T-helper 1 cell treated with Interleukin-12 subunit alpha and Interleukin-12 subunit beta and Interleukin-4 antibody, amounts not matched to agents 30 ng/mL and 1 ng/mL, for 36 hours (primary cell): ENCODE data around the gene THAP7. TPM values are rescaled to one million over a fixed set of nuclear protein-coding genes. Genes with fewer than 3 reads are reported as not detected.
"Not testable (repeated sequence)": the region's sequence is repeated elsewhere in the genome, so short reads cannot be mapped to it uniquely, and the experiment has no call there.

ENCODE experiments used
- intact Hi-C: fragments of 100-400 bp; cut with micrococcal nuclease; formaldehyde crosslinking; loops from one replicate; pipeline ENCODE4 v1.15.1; 2024
- total RNA-seq: library from RNA; stranded (reverse); gene quantifications from 2 replicates; pipeline ENCODE4 v1.2.3, GENCODE V29; 2022

Gene THAP7, protein sequence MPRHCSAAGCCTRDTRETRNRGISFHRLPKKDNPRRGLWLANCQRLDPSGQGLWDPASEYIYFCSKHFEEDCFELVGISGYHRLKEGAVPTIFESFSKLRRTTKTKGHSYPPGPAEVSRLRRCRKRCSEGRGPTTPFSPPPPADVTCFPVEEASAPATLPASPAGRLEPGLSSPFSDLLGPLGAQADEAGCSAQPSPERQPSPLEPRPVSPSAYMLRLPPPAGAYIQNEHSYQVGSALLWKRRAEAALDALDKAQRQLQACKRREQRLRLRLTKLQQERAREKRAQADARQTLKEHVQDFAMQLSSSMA
- 25.4 and 28.1 TPM in 2 replicates for total RNA-seq

DNA sequence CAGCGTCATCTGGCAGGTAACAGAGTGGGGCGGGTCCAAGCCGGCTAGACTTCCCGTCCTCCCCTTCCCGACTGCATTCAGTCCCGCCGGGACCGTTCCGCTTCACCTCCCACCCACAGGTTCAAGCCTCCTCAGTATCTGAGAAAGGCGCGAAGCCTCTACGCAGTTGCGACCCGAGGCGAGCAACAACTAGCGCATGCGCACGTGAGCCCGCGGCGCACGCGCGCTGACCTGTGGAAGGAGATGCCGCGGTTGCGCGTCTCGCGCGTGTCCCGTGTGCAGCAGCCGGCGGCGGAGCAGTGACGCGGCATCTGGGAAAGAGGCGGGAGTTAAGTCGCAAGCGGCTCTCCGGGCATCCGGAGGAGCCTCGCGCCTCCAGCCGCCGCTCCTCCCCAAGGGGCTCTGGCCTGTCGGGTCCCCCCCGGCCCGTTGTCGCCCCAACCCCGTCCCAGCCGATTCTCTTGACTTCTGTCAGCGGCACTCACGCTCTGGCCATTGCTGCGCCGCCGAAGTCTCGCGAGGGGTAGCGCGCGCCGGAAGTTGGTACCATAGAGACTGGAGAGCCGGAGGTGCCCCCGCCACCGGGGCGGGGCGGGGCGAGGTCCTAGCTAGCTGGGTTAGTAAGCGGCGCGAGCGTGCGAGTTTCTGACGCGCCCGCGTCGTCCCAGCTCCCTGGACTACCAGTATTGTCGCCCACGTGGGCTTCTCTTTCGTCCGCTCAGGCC is at the start of gene THAP7:
TSS of gene THAP7 (minus strand) at position 518 of the 725 bp plus-strand sequence. CDS start at position 311, 207 bp downstream.
- intact Hi-C loops = loop anchor here (1.0 to 10.0 kb wide), 7 partner anchors 13 to 653 kb away; partner anchors contain the start of genes CRKL, LRRC74B, LZTR1 and PI4KA

DNA sequence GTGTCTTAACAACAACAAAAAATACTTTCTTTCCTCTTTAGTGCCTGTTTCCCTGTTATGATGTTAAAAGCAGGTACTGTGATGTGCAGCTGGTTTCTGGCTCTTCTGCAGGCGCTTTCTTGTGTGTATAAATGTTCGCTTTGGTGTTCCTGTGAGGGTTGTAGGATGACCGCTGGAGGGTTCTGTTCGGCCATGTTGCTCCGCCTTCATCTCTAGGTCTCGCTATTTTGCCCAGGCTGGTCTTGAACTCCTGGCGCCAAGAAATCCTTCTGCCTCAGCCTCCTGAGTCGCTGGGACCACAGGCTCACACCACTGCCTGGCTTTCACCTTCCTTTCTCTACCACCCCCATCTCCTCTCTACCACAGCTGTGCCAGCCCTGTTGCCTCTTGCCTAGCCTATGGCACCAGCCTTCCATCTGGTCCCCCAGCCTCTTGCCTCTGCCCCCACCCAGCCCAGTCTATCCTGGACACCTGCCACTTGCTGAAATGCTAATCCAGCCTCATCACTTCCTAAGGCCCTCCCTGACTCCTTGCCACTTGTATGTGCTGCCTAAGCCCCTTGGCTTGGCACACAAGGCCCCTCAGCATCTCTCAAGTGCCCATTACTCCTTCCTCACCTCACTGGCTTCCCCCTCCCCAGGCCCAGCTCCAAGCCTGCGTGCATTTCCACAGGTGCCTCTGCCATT is 49.4 kb upstream of the THAP7 start:
- intact Hi-C loops = no loop called here

DNA sequence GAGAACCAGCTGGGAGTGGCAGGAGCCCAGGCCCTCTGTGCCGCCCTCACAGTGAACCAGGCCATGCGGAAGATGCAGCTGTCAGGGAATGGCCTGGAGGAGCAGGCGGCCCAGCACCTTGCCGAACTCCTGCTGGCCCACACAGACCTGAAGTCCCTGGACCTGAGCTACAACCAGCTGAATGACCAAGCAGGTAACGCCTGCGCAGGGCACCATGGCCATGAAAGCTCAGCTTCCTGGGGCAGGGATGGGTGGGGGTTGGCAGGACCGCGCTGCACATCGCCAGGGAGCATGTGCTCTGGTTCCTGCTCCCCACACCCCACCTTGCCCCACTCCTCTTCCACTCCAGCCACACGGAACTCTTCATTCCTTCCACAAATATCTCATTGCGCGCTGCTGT is 47.0 kb upstream of the THAP7 start:
- intact Hi-C loops = not testable (repeated sequence)

DNA sequence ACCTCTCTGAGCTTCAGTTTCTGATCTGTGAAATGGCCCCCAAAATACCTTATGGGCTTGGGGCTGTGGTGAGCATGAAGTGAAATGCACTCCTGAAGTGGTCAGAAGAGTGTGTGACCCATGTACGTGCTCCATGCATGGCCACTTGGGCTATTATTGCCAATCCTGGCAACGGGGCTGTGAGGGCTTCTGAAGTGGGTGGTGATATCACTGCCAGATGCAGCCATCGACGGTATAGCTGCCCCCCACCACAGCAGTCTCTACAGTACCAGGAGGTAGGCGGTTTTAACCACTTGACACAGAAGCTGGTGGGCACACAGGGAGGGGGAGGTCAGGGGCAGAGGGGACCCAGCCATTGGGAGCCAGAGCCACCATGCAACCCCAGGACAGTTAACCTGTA is 46.5 kb upstream of the THAP7 start:
- intact Hi-C loops = not testable (repeated sequence)

DNA sequence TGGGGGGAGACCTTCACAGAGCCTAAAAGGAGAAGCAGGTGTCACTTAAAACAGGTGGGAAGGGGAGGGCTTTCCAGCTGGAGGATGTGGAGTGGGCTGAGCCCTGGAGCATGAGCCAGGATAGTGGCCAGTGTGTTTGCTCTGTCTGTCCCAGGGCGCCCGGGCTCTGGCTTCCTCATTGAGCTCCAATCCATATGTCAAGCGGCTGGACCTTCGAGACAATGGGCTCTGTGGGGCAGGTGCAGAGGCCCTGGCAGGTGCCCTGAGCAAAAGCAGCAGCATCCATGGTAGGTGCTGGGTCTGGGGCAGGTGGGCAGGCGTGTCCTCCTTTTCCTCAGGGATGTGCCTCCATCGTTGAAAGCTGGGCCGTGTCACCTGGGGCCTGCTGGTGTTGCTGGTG is 45.8 kb upstream of the THAP7 start:
- intact Hi-C loops = no loop called here

DNA sequence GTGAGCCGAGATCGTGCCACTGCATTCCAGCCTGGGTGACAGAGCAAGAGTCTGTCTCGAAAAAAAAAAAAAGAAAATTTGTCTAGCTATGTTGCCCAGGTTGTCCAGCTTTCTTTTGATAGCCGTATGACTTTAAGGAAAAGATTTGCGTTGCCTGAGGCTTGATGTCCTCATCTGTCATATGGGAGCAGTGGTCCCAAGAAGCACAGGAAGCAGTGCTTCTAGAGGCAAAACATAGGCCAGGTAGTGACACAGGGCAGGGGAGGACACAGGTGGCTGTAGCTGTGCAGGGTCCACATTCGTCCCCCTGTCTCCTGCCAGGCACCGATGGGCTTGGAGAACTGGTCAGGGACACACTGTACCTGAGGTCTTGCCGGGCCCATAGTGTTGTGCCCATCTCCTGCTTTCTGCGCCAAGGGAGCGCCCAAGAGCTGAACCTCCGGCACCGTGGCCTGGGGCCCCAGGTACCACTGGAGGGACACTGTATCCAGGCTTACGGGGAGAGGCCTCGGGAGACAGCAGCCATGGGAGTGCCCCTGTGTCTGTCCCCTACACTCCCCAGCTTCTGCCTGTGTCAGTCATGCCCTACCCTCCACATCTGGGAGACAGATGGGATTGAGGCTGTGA is 45.2 kb upstream of the THAP7 start:
- intact Hi-C loops = no loop called here

DNA sequence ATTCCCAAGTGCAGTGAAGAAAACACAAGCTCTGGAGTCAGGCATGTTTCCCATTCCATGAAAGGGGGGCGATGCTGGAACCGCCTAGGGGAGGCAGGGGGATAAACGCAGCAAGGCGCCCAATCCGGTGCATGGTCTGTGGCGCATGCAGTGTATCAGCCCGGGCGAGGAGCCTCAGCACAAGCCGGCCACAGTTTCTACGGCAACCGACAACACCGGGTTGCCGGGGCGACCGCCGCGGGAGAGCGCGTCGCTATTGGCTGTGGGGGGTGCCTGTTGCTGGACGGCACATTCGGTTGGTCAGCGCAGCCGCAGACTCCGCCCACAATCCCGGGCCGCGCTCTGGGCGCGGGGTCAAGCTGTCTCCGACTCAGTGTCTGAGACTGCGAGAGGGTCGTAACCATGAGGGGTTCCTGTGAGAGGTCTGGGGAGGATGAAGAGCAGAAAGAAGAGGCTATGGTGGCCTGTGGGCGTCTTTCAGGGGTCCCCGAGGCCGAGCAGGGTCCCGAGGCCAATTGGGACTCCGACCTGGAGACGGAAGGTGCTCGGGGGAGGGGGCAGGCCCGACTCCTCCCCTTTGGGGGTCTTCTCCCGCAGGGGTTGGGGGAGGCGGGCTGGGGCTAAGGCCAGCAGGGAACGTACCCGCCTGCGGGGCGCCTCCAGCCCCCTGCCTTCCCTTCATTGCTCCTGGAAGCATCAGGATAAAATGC is 43.8 kb upstream of the THAP7 start, which contains the start of gene LRRC74B:
TSS of gene LRRC74B (plus strand) at position 362 of the 710 bp plus-strand sequence. CDS start at position 403, 41 bp downstream.
- intact Hi-C loops = loop anchor here (1.0 kb wide), 1 partner anchor 43 kb away; the partner anchor contains the start of gene THAP7

DNA sequence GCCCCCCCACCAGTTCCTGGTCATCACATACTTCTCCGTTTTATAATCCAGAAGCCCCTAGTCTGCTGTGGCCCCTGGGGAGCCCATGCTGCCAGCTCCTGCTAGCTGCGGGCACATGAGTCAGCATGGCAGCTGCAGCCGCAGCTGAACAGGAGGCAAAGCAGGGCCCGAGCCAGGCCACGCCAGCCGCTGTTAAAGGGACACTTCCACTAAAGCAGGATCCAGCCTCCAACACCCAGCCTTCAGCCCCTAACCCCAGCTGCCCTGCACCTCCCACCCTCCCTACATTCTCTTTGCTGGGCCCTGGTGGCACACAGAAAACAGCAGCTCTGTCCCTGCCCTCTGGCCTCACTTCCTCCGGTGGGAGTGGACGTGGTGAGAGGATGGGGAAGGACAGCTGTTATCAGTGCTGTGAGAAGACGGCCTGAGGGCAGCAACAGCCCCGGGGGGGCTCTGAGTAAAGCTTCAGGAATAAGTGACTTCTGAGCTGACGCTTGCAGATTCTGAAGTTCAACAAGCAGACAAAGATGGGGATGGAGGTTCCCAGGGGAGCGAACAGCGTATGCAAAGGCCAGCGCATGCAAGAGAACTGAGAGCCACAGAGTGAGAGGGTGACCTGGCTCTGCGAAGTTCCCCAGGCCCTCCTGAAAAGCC is 43.1 kb upstream of the THAP7 start:
- intact Hi-C loops = loop anchor here (1.0 kb wide), 1 partner anchor 43 kb away; the partner anchor contains the start of gene THAP7

DNA sequence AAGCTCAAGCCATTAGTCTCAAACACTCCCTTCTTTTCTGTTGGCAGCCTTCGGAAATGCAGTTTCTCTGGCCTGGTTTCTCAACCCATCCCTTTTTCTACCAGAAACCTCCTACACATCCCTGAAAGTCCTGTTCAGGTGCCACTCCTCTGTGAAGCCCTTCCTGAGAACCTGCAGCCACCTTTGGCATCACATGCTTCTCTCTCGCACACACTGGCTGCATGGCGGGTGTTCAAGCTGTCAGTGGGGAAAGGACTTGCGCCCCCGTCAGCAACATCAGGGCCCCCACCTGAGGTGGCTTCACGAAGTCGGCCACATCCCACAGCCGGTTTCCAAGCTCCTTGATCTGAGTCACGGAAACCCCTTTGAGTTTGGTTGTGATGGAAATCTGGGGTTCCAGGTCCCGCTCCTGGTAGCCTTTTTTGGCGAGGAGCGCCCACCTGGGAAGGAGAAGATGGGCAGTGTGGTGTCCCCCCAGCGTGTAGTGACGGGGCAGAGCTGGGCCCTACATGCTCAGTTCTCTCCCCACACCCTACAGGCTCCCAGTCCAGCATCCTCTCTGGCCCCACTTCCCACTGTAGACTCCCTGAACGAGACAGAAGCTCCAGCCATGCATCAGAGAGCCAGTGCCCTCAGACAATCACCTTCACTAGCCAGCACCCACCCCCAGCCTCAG is 42.1 kb upstream of the THAP7 start:
- intact Hi-C loops = no loop called here

DNA sequence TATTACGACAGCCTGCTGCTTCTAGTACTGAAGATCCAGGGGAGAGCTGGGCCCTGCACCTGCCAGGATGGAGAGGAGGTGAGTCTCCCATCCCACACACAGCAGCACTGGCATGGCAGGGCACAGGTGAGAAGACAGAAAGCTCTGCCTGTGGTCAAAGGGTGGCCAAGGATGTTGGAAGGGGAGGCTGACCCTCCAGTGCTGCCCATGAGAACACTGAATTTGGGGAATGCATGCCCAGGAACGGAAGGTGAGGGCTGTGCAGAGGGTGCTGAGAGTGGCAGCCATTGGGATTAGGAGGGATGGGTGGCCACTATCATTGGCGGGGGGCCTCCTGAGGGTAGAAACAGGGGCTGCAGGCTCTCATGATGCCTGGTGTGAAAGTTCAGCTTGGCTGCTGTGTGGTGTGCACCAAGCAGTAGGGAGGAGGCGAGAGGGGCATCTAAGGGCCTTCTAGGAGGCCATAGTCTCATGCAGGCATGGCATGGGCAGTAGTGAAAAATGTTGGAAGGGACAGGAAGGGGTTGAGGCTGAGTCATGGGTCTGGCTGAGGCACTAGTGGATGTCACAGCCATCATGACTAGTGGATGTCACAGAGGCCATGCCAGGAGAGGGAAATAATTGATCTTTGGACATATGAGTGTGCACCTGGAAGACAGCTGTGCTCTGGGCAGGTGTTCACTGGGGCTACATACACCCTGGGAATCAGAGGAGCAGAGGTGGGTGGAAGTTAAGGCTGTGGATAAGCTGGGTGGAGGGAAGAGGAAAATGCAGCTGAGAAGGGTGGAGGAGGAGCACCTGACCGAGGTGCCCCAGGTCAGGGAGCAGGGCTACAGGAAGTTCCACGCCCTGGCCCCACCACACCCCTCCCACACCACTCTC is 41.3 kb upstream of the THAP7 start:
- intact Hi-C loops = no loop called here

DNA sequence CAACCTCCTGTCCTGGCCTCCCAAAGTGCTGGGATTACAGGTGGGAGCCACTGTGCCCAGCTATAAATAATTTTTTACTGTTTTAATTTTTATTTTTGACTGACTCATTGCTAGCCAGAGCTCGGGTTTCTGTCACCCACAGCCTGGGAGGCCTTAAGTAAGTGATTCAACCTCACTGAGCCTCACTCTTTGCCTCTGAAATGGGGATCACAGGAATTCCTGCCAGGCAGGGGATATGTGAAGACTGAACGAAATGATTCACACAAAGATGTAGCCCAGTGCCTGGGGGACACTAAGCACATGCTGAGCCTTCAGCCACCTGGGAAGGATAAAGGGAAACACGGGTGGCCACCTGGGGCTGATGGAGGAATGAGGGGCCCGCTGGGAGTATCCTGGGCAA is 40.0 kb upstream of the THAP7 start:
- intact Hi-C loops = no loop called here

DNA sequence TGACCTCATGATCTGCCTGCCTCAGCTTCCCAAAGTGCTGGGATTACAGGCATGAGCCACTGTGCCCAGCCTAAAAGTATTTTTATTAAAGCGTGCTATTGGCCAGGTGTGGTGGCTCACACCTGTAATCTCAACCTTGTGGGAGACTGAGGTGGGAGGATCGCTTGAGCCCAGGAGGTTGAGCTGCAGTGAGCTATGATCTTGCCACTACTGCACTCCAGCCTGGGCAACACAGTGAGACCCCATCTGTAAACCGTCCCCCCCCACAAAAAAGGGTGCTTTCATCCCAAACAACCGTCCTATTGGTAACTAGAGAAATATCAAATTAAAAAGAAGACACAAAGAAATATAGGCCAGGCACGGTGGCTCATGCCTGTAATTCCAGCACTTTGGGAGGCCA is 37.2 kb upstream of the THAP7 start:
- intact Hi-C loops = not testable (repeated sequence)

DNA sequence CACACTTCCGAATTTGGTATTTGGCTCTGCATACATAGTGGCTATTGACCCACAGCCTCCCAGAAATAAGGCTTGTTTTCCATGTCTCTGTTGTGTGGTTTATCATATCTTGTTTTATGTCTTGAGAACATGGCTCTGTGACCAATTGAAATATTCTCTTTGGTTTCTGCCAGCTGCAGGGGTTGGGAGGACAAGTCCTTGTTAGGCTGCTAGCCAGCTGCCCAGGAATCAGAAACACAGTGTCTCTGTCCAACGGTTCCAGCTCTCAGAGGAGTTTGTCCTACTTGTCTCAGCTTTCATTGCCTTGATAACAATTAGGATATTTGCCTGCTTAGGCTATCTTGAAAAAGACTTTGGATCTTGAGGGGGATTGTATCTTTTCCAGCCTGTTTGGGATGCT is 36.5 kb upstream of the THAP7 start:
- intact Hi-C loops = no loop called here

DNA sequence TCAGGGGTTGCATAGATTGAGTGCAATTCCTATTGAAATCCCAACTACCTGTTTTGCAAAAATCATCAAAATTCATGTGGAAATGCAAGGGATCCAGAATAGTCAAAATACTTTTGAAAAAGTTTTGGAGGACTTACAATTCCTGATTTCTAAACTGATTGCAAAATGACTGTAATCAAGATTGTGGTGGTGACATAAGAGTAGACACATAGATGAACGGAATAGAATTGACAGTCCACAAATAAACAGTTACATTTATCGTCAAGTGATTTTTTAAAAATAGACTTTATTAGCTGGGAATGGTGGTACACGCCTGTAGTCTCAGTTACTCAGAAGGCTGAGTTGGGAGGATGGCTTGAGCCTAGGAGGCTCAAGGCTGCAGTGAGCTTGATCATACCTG is 33.1 kb upstream of the THAP7 start:
- intact Hi-C loops = no loop called here

DNA sequence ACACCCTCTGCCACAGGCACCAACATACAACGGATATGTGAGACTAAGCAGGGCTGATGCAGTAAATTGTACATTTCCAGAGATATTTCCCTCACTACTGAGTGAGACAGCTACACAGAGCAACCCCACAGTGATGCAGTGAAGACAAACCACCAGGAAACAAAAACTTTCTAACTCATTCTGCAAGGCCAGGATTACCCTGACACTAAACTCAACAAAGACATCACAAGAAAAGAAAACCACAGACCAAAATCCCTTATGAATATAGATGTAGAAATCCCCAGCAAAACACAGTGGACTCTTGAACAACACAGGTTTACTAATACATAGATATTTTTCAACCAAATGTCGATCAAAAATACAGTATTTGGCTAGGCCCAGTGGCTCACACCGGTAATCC is 32.0 kb upstream of the THAP7 start:
- intact Hi-C loops = no loop called here

DNA sequence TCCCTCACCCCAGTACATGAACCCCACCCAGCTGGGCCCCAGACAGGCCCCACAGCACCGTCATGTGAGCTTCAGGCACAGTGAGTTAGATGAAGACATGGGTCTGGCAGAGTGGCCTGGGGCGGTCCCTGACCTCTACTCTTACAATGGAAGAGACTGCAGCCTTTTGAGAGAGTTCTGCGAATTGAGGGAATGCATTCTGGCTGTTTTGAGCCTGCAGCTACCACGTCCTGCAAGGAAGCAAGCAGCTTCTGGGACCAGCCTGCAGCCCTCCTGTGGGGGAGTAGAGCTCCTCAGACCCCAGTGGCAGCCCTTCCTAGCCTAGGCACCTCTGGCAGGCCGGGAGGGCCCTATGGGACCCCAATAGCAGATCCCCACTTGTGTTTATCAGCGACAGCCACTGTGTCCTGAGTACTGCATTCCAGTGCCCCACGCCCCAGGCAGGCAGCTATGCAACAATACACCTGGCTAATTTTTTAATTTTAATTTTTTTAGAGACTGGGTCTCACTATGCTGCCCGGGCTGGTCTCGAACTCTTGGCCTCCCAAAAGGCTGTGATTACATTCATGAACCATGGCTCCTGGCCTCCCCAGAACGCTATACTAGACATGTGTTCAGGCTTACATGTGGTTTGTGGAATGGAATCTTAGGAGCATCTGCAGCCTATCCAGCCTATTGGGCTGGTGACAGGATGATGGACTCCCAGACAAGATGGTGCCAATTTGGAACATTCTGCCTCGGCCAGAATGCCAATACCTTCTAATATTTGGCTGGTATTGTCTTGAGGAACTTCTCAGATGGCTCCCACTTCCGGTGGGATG is 31.2 kb upstream of the THAP7 start:
- intact Hi-C loops = no loop called here

DNA sequence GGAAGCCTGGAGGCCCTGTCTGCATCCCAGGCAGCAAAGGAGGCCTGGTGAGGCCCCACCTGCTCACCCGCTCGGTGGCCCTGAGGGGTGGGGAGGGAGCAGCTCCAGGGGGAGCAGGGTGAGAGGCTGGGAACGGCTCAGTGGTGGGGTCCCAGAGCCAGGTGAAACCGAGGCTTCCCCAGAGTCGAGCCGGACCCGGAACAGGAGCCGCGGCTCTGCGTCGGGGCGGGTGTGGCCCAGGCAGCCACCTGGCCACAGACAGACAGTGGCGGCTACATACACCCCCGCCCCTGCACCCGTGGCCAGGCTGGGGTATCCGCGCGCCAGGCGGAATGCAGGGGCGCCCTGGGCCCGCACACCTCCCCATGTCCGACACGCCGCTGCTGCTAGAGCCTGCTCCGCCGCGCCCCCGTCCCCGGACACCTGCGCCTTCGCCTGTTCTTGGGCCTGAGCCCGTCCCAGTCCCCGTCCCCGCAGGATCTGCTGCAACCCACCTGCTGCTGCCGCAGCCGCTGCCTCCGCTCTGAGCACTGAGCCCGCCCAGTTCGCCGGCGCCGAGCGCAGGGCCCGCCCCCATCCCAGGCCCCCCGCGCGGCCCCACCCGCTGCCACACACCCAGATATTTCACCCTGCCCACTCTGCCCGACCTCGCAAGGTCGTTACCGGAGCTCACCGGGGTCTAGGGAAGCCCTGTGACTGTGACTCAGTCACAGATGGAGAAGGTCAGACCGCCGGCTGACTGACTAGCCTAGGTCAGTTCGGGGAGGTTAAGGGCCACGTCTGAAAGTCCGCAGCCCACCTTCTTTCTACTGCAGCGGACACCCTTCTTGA is 30.3 kb upstream of the THAP7 start, which contains the start of gene SLC7A4:
TSS of gene SLC7A4 (minus strand) at position 525 of the 831 bp plus-strand sequence. CDS start 749 bp downstream, outside the sequence.
- intact Hi-C loops = no loop called here
